NCI-H69 (cell line): ENCODE measurements around the gene MS4A7.
"Not testable (repeated sequence)": the region's sequence is repeated elsewhere in the genome, so short reads cannot be mapped to it uniquely, and the experiment has no call there.

Experiments
- DNase-seq: peaks from one replicate; lab custom pipeline; 2025; lab: John Stamatoyannopoulos, UW

The MS4A7 gene, protein sequence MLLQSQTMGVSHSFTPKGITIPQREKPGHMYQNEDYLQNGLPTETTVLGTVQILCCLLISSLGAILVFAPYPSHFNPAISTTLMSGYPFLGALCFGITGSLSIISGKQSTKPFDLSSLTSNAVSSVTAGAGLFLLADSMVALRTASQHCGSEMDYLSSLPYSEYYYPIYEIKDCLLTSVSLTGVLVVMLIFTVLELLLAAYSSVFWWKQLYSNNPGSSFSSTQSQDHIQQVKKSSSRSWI

DNA sequence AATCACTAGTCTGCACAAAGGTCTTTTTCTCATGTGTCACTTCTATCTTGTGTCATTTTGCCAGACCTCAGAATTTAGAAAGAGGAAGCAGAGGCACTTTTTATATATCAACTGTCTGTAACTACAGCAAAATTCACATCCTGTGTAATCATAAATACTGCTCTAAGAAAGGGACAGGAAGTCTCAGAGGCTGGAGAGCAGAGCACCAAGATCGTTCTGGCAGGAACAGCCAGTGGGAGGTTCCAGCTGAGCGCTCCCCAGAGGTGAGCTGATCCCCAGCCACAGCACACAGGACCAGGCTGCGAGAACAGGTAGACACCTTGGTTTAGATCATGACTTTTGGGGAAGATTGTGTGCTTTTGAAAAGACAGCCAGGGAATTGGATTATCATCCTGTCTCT is at the start of gene MS4A7:
Gene MS4A7 (plus strand): TSS at position 179 of the 400 bp plus-strand sequence. CDS start 4,610 bp downstream, outside the sequence.
- DNase-seq, result peak; percentile 7

DNA sequence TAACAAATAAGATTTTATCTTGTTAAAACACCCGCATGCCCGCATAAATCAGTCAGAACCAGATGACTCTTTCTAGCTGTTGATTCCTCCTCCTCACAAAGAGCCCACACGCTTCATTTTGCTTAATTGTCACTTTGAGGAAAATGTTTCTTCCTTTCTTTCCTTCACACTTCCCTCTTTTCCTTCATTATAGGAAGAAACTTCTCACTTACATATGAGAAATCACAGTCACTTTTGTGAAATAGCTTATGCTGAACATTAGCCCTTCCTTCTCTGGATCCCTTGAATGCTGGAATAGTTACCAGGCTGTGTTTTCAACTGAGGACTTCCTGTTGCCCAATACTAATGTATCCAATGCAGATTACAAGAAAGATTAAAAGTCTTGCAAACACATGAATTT is 45.5 kb upstream of the MS4A7 start:
- no peak for DNase-seq

DNA sequence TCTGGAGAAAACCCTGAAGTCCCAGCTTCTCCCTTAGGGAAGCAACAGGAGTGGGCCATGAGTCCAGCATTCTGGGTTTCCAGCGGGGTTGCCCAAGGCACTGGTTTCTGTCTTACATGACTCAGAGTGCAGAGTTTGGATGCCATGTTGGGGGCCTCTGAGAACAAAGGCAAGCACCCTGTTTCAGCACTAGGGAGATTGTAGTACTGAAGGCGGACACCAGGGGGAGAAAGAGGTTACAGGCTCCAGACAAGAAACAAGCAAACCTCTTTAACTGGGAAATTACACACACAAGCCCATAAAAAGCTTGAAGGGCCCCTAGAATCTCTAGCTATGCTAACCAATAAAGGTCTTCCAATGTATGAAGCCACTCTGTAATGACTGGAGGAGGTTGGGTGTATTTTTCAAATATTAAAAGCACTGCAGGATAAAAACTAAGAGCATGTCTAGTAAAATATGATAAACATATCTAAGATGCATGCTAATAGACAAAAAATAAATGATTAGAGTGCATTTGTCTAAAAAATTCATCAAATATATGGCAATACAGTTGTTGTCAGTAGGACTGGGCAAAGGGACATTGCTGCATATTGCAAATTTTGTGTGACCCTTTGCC is 44.2 kb upstream of the MS4A7 start:
- DNase-seq, result peak; percentile 38

DNA sequence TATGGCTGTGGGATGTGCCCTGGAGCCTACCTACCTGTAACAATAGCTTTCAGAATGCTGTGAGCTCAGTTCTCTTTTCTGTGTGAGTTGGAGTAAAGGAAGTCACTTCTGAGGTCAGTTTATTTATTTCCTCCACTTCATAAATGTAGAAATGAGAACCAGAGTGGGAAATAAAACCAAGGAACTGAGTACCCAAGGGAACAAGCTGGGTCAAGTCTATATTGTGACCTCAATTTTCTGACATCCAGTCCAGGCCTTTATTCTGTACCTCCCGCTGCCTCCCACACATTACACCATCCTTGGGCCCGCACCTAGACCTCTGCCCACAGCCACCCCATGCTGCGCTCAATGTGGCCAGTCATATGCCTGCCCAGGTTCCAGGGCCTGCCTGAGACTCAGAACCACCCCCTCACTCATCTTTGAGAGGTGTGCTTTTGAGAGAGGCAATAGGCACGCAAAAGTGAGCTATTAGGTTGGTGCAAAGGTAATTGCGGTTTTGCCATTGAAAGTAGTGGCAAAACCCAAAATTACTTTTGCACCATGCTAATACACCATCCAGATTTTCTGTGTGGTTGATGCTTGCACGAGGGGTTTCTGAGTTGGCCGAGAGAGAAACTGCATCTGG is 41.5 kb upstream of the MS4A7 start:
- no peak for DNase-seq

DNA sequence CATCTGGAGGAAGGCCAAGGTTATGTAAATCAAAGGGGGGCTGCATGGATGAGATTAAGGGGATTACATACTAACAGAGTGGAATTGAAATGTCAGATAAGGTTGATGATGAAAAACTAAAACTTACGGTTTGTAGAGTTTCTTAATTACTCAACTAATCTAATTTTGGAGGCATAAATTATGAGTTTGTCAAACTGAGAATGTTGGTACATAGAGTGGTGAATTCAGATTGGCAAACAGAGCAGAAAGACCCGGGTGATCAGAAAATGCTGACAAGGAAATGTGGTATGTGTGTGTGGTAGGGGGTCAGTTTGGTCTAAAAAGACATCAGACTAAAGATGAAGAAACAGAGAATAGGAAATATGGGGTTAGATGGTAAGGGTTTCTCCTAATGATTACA is 40.3 kb upstream of the MS4A7 start:
- DNase-seq, result no peak

DNA sequence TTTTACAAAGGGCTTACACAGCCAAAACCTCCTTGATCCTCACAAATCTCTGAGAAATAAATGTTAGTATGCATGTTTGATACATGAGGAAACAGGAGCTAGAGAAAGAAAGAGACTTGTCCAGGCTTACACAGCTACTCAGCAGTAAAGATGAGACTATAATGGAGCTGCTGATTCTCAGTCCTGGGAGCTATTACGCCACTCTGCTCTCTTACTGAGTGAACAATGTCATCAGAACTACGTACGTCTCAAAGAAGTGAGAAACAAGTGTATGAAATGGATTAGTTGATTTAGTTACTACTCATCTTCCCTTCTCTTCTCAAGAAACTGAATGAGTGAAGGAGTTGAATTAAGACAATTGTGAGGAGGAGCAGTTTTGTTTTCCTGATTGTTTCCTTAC is 39.0 kb upstream of the MS4A7 start:
- no peak for DNase-seq

DNA sequence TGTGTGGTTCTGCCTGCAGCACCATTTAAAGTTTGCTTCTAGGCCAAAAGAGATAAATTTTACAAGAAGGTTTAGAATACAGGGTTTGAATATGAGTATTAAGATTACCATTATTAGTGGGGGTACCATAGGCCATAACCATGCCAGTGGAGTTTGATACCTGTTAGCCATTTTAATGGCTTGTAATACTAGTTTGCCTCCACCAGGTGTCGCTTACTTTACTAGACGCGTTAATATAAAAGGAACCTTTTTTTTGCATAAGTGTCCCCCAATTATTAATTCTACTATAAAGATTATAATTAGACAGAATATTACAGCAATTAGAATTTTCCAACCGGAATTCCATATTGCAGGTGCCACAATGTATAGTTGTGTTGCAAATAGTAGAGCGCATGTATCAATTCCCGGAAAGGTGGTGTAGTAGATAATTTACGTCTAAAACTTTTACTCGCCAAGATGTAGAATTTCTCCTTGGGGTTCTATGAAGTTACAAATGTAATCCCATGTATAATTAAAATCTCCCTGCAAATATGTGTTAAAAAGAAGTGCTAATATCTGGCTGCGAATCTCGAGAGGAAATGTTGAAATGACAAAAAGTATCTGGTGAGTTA is 35.1 kb upstream of the MS4A7 start:
- DNase-seq, result peak; percentile 22

DNA sequence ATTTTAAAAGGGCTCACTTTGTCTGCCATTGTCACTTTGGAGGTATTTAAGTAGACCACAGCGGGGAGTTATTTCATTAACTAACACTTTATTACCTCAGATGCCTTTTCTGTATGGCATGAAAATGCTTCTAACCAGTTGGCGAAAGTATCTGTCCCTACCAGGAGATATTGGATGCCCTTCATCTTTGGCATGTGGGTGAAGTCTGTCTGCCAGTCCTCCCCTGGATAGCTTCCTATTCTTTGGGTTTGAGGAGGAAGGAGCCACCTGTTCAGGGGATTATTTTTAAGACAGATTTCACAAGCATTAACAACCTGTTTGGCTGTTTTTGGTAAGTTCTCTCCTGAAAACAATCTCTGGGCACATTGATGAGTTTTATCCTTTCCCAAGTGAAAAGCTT is 34.2 kb upstream of the MS4A7 start:
- DNase-seq, result no peak

DNA sequence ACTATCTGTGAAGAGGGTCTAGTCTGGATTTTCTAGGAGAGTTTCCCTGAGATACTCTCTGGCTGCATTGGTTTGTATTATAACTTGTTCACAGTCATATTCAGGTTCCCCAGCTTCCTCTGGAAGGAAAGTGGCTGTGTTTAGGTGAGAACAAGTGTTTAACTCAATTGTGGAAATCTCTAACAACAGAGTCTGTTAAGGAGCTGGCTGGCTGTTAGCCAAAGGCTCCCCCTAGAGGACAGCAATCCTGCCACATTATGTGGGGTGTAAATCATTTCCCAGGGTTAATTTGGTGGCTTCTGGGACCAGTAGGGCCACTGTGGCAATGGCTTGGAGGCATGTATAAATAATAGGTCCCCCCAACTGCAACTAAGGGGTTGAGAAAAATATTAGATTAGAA is 32.8 kb upstream of the MS4A7 start:
- peak; percentile 33 for DNase-seq

DNA sequence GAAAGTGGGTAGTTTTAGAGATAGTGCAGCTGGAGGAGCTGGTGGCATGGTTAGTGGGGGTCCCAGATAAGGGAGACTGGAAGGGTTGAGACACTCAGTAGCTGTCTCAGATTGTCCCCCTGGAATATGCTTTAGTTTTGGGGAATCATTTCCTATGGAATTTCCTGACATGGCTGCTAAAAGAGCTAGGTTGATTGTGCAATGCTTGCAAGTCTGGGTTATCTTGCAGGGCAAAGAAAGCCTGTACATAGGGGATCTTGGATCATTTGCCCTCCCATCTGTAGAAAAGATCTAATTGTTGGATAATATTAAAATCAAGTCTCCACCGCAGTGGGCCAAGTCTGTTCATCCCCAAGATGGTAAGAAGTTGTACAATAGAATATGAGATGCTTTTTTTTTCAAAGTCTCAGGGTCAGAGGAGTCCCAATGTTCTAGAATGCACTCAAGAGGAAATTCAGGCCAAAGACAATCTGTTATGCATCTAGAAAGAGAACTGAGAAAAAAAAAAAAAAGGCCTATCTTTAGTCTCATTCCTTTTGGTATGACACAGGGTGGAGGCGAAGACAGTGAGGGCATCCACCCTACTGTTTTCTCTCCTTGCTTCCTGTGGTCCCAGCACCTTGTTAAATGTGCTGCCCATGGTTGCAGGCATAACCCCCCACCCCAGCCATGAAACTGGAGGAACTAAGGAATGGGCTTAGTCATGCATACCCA is 31.1 kb upstream of the MS4A7 start:
- no peak for DNase-seq

DNA sequence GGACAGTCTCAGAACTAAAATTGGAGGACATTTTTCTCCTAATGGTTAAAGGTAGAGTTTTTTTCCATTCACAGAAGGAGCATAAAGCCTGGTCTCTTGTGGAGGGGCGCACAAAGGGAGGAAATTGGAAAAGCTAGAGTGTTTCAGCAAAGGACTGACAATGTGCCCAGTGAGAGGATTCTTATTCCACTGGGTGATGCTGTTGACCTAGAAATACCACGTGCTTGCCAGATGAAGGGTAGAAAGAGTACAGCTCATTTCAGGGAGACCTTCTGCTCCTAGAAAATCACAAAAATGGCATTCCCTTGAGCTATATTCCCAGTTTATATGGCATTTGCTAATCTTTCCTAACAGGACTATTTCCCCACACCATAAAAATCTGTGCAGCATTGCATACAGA is 30.2 kb upstream of the MS4A7 start:
- no peak for DNase-seq

DNA sequence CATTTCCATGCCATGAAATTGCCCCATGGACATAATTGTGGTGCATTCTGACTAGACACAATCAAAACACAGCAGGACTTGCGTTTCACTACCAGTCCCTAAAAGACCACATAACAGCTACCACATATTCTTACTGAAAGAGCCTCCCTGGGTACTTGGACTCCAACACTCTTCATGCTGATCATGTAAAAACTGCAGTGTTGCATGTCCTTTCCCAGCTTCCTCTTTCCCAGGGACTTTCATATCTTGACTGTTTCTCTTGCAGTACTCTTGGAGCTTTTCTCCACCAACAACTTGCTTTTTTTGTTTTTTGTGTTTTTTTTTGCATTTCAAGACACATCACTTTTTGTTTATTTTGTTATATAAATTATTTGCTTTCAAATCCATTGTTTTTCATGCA is 28.3 kb upstream of the MS4A7 start:
- no peak for DNase-seq

DNA sequence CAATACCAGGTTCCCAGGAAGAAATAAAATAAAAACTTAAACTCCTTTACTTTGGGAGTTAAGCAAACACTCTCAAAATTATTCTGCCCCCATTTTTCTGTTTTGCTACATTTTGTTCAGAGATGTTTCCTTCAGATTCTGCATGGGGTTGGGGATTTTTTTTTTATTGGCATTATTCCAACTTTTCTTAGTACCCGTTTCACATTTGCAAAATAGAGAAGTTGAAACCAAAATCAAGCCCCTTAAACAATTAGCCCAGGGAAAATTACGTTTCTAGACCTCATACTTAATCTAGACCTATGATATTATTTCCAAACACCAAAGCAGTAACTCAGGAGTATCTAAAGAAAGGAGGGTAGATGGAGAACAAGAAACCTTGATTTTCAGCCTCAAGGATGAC is 20.6 kb upstream of the MS4A7 start:
- DNase-seq, result no peak

DNA sequence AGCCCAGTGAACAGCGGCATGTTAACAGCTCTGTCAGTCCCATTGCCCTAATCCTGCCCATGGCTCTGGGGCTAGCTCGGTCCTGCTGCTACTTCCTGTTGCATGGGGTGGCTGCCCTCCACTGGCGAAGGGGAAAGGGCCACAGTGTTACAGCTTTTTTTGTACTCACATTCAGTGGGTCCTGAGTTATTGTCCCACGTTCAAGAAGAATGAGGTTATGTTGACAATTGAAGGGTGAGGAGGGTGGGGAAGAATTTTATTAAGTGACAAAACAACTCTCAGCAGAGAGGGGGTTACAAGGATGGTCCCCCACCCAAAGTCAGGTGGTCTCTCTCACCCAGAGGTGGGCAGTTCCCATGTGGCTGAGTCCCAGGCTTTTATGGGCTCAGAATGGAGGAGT is 17.7 kb upstream of the MS4A7 start:
- no peak for DNase-seq

DNA sequence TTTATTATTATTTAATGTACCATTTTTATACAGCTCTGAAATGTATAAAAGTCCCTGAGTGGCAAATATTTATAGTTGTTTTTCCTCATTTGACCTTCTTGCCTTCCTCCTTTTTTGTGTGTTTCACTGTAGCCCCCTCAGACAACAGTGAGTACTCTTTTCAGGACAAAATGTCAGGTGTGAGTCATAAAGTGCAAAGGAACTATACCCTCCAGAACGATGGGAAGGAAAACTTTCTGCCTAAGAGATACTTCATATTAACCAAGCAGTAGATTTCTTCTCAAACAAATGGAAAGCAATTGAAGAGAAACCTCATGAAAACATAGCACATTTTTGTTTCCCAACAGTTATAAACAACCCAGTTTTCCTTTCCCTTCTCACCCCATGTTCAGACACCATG is 16.1 kb upstream of the MS4A7 start:
- no peak for DNase-seq

DNA sequence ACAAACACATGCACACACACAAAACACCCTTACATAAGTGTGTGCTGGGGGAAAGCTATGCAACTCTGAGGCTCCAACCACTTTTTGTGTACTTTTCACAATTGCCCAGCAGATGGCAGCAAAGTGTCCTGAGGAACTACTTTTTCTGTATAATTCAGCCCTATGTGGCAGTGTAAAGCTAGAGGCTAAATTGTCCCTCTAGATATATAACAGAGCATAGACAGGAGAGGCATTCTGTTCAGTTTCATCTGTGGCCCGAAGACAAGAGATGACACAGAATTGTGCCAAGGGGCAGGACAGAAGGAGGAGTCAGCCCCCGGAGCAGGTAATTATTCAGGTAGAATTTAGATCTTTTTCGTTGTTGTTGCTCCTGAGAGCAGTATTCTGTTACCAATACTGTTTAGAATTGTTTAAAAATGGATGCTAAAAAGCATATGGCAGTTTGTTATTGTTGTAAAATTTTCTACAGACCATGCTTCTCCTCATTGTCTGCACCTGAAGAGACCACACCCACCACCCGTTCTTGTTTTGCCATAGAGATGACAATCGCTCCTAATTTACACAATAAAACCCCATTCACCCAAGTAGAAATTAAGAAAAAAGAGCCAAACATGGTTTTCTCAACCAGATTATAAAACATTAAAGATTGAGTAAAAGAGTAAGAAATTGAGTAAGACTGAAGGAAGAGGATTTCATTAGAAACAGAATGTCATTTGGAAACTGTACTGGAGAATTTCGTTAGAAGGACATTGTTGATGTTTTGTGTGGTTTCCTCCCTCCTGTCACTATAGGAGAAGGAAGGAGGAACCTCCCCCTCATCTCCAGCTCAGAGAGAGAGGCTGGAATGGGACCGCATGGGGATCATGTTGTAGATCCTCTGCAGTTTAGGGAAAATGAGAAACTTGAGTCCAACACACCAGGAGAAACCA is 14.5 kb upstream of the MS4A7 start:
- DNase-seq, result peak; percentile 74

DNA sequence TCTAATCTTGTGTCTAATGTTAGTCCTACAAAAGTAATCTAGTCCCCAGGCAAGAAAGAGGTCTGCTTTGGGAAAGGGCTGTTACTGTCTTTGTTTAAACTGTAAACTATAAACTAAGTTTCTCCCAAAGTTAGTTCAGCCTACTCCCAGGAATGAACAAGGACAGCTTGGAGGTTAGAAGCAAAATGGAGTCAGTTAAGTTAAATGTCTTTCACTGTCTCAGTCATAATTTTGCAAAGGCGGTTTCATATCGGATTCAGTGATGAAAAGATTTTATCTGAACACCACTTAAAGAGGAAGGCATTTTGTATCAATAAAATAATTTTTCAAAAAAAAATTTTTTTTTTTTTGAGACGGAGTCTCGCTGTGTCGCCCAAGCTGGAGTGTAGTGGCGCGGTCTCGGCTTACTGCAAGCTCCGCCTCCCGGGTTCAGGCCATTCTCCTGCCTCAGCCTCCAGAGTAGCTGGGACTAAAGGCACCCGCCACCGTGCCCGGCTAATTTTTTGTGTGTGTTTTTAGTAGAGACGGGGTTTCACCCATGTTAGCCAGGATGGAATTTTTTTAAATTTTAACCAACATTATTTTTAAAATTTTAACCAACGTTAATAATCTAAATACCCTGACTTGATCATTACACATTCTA is 11.9 kb upstream of the MS4A7 start:
- not testable (repeated sequence) for DNase-seq

DNA sequence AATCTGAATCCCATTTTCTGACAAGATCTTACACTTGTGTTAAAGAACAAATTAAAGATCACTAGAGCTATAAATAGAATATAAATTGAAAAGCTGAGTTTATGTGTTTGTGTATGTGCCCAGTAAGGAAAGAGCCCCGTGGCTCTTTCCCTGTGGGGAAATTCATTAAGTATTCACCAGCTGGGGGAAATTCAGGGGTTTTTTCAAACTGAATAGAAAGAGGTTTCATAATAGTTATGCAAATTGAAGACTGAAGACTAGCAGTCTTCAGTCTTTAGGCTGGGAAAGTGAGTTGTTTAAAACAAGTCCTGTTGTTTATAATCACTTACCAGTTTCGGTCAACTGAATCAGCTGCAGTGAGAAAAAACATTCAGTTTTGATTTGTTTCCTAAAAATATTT is 11.3 kb upstream of the MS4A7 start:
- DNase-seq, result no peak

DNA sequence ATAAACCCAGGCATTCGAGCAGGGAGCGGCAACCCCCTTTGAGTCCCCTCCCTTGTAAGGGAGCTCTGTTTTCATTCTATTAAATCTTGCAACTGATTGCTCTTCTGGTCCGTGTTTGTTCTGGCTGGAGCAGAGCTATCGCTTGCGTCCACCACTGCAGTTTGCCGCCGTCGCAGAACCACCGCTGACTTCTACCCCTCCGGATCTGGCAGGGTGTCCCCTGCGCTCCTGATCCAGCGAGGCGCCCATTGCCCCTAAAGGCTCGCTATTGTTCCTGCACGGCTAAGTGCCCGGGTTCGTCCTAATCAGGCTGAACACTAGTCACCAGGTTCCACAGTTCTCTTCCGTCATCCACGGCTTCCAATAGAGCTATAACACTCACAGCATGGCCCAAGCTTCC is 10.4 kb upstream of the MS4A7 start:
- no peak for DNase-seq

DNA sequence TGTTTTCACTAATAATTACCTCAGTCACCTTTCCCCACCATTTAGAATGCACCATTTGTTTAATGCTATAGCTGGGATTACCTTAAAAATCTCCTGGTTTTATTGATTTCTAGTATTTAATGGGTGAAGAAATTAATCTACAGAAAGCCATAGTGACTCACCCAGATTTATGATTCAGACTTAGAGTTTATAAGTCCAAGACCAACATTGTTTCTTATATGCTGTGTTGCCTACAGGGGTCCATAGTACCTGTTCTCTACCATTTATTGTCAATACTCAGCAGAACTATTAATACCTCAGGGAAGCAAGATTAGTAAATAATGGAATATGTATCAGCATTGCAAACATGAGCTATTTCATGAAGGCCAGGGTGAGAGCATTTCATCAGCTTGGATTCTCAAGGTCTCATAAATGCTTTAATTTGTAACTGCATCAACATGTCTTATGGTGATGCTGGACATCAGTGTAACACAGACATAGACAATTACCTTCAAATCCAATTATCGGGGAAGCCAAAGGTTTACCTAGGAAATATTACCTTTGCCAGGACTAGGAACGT is 8.0 kb upstream of the MS4A7 start:
- DNase-seq, result no peak
